EL (cell line): ENCODE measurements around the gene TFAP2A.

Experiments used
- DNase-seq: peaks from one replicate; pipeline ENCODE4 v3.0.0-alpha.2; 2016

The TFAP2A gene

DNA sequence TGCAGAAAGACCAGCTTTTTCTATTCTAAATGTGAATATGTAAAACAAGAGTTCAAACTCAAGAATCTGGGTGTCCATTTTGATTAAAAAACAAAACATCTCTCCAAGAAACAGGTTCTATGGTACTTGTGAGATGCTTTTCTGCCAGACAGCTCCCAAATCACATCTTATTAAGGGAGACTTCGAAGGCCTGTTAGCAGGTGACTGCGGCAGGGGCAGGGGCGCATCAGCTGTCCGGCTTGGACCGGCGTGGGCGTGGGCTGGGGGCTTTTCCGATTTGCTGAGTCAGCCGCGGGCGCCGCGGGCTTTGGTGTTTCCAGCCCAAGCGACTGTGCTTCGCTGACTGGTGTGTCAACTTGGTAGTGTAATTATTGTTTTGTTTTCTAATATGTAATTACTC, 32.6 kb downstream of the TFAP2A start:
- DNase-seq = no peak

DNA sequence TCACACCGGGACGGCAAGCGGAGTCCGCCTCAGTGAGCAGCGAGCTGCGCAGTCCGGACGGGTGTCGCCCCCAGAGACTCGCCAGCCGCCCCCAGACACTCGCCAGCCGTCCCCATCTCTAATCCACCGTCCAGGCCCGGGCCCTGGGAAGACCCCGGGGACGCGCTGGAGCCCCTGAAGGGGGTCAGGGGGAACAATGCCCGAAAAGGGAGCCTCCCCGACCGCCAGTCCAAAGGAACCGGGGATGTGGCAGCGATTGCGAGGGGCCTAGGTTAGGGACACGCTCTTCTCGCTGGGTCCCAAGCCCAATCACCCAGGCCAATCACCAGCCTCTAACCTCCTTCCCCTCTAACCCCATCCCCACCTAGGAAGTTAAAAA, 33.1 kb downstream of the TFAP2A start:
- no peak for DNase-seq

DNA sequence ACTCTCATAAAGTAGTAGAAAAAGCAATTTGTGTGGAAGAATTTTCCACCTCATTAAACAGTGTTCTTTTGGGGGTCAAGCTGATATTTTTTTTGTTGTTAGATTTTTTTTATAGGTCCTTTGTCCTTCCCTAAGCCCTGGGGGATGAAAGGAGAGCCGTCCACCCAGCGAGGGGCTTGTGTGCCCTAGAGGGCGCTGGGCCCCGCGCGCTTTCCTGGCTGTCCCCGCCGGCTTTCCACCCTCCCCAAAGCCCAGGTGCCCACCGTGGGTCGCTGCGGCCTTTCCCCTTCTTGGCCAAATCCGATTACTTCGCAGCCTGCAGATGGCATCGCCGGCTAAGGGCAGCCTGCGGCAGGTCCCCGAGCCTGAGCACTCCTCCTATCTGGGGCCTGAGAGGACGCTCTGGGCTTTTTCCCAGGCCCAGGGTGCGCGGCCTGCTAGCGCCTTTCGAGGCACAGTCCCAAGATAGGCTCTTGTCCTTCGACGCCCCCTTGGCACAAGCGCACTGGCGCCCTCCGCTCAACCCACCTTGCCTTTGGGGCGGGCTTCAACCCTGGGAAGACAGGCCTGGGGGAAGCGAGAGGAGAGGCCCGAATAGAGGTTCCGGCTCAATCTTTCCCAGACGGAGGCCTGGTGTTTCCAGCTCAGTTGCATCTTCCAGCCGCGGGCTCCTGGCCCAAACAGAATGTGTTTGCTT, 33.6 kb downstream of the TFAP2A start:
- DNase-seq = no peak

DNA sequence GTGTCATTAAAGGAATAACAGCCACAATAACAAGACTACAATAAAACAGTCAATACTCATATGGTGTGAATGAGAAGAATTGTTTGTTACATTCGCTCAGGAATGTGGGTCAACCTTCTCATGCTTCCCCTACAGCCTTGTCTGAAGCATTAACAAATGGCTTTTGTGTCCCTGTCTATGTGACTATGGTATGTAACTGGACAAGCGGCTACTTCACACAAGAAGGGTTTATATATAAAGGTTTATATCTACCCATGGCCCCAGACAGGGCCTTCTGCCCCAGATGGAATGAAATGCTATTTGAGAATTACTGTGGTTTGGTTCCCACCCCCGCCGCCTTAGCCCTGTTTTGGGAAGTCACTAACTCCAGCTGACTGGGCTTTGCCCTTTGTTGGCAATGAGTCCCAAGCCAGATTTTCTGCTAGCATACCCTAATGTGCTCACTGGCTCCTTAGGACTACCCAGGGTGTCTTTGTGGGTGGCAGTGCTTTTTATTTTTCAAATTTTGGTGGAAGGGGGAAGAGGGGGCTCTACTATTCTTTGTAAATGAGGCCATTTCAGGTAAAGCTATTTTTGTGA, 39.4 kb downstream of the TFAP2A start:
- DNase-seq = no peak

DNA sequence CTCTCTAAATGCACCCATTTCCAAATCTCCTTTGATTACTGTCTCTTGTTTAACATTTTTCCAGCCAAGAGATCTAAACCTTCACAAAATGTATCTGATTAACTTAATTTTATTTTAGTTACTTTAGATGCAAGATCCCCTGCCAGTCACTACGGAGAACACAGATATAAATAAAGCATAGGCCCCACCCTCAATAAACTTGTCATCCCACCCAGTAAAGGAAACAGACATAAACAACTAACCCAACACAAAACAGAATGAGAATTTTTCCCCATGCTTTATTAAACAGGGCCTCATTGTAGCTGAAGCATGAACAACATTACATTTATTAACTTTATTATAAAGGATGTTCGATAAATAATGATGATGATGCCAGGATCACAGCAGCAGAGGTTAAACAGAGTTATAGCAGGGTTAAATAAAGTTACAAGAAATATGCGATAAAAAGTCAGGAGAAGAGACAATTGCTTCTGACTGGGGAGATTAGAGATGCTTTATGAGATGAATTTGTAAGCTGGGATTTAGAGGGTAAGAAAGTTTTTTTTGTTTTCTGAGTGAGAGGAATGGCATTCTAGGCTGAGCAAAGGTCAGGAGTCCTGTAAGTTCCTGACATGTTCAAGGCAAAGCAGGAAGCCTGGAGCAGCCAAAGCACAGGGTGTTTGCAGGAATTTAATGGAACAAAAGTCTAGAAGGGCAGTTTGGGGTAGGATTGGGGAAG, 41.1 kb downstream of the TFAP2A start:
- peak; percentile 84 for DNase-seq

DNA sequence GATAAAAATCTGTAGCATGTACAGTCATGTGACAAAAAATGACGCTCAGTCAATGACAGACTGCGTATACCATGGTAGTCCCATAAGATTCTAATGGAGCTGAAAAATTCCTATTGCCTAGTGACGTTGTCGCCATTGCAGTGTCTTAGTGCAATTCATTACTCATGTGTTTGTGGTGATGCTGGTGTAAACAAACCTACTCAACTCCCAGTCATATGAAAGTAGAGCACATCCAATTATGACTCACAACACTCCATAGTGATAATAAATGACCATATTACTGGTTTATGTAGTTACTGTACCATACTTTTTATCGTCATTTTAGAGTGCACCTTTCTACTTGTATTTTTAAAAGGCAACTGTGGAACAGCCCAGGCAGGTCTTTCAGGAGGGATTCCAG, 45.0 kb downstream of the TFAP2A start:
- peak; percentile 77 for DNase-seq

DNA sequence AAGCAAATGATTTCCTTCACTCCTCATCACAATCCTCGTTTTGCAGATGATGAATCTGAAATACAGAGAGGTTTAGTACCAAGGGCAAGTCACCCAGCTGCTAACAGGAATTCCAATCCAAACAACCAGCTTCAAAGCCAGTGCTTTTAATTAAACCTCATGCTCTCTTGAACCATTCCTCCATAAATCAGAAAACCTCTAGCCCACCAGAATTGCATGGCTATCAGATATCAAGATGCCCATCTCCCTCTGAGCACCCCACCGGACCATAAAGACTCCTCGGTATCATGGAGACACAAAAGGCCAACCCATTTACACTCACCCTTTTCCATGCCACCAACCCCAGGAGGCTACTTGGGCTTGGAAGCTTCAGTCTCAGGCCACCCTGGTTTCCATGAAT, 46.0 kb downstream of the TFAP2A start:
- no peak for DNase-seq

DNA sequence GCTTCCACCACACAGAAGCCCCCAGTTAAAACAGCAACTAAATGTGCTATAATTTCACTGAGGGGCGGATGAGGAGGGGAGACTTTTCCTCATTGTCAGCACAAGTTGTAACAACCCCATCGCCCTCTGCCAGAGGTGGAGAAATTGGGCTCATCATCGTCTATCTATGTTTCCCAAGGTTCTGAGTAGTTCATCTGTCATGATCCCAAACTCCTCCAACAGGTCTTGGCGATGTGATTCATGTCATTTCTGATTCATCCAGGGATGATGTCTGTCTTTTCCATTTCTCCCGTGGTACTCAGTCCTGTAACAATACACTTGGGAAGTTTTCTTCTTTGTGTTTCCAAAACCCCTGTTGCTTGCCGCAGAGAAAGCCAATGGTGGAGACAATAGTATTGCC, 51.0 kb downstream of the TFAP2A start:
- DNase-seq = no peak

DNA sequence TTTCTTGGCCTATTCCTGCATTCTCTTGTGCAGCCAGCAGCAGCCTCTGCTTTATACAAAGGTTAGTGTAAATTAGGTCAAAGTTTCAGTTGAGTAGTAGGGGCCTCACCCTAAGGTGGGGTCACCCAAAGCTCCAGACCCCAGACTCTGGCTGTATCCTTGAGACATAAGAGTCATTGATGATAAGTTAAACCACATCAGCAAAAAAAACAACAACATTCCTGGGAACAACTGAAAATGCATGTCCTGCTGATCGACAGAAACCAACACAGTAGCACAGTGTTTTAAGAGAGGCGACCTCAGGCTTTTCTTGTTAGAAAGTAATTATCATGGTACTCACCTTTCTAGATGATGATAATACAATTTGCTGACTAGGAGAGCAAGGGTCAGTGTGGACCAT, 52.6 kb downstream of the TFAP2A start:
- DNase-seq = no peak

DNA sequence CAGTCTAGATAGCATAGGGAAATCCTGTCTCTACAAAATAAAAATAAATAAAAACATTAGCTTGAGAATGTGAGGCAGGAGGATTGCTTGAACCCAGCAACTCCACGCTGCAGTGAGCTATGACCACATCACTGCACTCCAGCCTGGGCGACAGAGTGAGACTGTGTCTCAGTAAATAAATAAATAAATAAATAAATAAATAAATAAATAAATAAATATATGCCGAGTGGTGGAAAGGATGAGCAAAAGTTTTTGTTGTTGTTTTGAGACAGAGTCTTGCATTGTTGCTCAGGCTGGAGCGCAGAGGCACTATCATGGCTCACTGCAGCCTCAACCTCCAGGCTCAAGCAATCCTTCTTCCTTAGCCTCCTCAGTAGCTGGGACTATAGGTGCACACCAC, 53.4 kb downstream of the TFAP2A start:
- no peak for DNase-seq

DNA sequence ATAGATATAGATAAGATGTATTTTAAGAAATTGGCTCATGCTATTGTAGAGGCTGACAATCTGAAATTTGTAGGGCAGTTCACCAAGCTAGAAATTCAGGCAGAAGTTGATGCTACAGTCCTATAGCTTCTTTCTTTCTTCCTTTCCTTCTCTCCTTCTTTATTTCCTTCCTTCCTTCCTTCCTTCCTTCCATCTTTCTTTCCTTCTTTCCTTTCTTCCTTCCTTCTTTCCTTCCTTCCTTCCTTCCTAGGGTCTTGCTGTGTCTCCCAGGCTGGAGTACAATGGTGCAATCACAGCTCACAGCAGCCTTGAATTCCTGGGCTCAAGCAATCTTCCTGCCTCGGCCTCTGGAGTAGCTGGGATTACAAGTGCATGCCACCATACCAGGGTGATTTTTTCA, 55.3 kb downstream of the TFAP2A start:
- no peak for DNase-seq

DNA sequence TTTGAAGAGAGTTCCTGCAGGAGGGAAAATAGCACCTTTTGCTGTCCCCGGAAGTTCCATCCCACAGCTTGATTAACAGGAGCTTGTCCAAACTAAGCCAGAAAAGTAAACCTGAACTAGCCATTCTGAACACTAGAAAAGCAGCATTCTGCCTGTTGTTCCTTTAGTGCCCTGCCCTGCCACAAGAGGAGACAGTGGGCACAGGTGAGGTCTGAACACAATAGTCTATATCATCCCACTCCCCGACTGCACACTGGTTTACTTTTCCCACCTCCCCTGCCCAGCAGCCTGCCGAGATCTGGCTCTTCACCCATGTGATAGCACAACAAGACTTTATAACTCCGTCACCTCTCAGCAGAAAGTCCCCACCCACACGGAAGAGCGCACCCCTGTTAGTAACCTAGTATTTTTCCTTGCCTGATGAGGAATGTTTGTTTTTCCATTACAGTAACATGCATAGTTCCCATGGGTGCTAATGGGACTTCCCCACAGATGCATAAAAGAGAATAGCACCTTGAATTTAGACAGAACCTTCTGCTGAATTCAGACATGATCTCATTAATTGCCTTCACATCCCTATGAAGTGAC, 59.7 kb downstream of the TFAP2A start:
- DNase-seq = peak; percentile 14

DNA sequence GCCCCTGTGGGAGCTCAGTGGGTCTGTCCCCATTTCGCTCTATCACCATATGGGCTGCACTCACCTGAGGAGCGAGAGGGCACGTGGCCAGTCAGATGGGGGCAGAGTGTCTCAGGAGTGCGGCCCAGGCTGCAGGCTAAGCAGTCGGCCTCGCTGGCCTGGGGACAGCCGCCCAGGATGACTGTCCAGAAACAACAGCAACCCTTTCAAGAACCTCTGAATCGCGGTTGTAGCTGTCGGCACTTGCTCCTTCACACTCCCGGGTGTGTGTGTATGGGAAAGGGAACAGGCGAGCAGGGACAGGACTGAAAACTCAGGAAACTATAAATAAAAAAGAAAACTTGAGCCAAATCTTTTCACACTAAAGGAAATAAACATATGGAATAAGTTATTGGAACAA, 63.1 kb downstream of the TFAP2A start:
- no peak for DNase-seq

DNA sequence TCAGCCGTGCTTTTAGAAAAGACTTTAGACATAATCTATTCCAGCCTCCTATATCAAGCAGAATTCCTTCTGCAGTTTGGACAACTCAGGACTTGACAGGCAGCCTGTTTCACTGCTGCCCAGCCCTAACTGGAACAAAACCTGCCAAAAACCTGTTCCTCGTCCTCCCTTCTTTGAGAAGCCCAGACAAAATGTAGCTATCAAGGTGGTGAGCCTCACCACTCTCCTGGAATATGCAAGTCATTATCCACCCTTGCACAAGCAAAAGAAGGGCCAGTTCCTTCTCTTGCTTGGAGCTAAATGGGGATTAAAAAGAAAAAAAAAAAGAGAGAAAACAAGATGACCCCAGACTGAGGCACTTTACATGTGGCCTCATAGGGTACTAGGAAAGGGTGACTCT, 64.2 kb downstream of the TFAP2A start:
- no peak for DNase-seq

DNA sequence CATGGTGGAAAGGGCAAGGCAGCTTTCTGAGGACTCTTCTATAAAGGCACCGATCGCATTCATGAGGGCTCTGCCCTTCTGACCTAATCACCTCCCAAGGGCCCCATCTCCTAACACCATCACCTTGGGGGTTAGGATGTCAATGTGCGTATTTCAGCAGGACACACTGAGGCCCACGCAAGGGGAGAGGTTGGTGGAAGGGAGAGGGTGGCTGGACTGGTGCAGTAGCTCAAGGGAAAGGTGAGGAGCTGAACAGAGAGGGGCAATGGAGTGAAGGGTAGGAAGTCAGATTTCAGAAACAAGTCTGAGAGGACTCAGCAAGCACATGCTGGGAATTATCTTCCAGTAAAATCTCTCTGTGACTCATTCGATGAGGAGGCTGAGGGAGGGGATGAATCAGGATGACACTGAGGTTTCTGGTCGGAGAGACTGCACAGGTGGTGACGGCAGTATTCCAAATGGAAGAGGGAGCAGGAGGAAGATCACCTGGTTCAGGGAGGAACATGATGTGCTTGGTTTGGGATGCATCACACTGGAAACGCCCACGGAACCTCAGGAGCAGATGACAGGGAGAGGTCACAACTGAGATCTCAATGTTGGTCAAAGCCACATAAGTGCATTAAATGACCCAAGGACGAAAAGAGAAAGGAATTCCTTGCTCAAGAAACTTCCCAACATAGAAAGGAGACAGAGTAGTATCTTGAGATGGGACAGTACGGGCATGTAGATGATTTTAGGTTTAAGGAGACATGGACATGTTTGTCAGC, 67.1 kb downstream of the TFAP2A start:
- DNase-seq = peak; percentile 88
